BE2C (cell line): ENCODE data around the gene ADCY9.

Experiments
- DNase-seq: peaks from one replicate; pipeline ENCODE4 v3.0.0-alpha.2; 2020
- H3K27me3 ChIP-seq: fragments of 250-450 bp; sonication (Bioruptor Pico); 2 replicates; pipeline ENCODE4 v1.5.1; 2020; ENCODE audit warnings: mild to moderate bottlenecking
- H3K36me3 ChIP-seq: fragments of 250-450 bp; sonication (Bioruptor Pico); 2 replicates; pipeline ENCODE4 v1.5.1; 2020; ENCODE audit warnings: mild to moderate bottlenecking
- H3K4me1 ChIP-seq: fragments of 250-450 bp; sonication (Bioruptor Pico); 2 replicates; pipeline ENCODE4 v1.5.1; 2020
- H3K4me3 ChIP-seq: 2 replicates; pipeline ENCODE4 v1.5.1; 2011; ENCODE audit warnings: low read depth, low read length
- H3K9me3 ChIP-seq: fragments of 250-450 bp; sonication (Bioruptor Pico); 2 replicates; pipeline ENCODE4 v1.5.1; 2020
- TF ChIP-seq, protein P1 (sequence below): IDR thresholded peaks from 2 replicates; pipeline ENCODE4 v1.5.1; 2012; ENCODE audit warnings: mild to moderate bottlenecking, low read depth, low read length

ADCY9 gene

DNA sequence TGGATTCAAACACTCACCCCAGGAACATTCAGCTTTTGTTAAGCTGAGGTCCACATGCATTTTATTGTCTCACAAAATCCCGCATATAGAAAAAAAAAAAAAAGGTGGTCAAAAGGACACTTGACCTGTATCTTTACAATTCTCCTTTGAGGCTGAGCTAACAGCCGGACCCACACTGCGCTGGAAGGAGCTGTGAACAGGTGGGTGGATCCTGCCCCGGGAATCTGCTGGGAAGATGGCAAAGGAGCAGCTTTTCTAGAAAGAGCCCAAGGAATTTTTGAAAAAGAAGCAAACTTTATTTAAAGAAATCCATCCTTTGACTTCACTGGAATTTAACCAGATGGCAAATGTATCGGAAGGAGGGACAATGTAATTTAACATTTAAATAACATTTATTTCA, 108.1 kb downstream of the ADCY9 start:
- Histone ChIP-seq H3K36me3 (no peaks in the 10 kb centered on the region), H3K4me1 (no peaks in the 10 kb centered on the region), H3K4me3 (no peak overlapping the region), H3K9me3 (no peaks in the 10 kb centered on the region), H3K27me3 (no peaks in the 10 kb centered on the region)
- TF ChIP-seq, protein P1, sequence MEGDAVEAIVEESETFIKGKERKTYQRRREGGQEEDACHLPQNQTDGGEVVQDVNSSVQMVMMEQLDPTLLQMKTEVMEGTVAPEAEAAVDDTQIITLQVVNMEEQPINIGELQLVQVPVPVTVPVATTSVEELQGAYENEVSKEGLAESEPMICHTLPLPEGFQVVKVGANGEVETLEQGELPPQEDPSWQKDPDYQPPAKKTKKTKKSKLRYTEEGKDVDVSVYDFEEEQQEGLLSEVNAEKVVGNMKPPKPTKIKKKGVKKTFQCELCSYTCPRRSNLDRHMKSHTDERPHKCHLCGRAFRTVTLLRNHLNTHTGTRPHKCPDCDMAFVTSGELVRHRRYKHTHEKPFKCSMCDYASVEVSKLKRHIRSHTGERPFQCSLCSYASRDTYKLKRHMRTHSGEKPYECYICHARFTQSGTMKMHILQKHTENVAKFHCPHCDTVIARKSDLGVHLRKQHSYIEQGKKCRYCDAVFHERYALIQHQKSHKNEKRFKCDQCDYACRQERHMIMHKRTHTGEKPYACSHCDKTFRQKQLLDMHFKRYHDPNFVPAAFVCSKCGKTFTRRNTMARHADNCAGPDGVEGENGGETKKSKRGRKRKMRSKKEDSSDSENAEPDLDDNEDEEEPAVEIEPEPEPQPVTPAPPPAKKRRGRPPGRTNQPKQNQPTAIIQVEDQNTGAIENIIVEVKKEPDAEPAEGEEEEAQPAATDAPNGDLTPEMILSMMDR, result no peak
- no peak for DNase-seq

DNA sequence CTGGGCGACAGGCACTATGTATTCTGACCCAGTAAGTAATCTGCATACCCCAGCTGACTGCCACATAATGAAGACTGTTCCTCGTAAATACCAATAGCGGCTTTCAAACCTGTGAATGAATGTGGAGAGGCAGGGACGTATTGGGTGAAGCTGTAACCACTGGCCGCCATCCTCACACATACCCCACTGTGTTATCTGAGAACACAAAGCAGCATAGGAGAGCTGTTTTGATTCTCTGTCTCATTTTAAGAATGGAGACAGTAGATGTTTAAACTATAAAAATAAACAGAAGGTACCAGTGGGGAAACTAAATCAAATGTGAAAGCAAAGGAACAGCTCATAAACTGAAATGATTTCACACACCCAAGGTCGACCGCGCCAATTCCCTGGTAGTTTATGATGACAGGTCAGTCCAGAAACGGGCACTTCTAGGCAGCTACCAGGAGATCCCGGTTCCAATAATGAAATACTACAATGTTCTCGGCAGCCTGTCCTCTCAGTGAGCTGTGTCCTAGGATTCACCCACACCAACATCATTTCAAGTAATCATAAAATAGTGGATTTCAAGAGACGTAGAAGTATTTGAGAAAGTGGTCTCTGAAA, 109.7 kb downstream of the ADCY9 start:
- Histone ChIP-seq H3K36me3 (no peaks in the 10 kb centered on the region), H3K4me3 (no peak overlapping the region), H3K27me3 (no peaks in the 10 kb centered on the region), H3K9me3 (no peaks in the 10 kb centered on the region), H3K4me1 (no peaks in the 10 kb centered on the region)
- no peak for DNase-seq
- TF ChIP-seq, protein P1, result no peak

DNA sequence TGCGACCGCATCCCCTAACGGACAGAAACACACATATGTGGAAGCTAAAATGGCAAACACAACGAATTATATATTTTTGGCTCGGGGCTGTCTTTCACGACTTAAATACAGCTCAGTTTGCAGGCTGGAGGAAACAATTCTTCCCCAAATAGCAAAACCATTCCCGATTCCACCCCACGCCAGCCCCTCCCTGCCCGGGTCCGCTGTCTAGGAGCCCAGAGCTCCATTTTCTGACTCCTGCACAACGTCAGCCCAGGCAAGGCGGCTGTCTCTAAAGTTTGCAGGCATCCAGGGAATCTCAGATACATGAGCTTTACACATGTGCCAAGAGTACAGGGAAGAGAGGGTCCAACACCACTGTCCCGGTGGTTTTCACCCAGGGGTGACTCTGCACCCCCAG, 110.5 kb downstream of the ADCY9 start:
- H3K9me3 ChIP-seq, result no peaks in the 10 kb centered on the region
- DNase-seq, result no peak
- TF ChIP-seq, protein P1, result no peak
- no peaks in the 10 kb centered on the region for H3K4me1 ChIP-seq
- no peak overlapping the region for H3K4me3 ChIP-seq
- H3K36me3 ChIP-seq, result no peaks in the 10 kb centered on the region
- no peaks in the 10 kb centered on the region for H3K27me3 ChIP-seq

DNA sequence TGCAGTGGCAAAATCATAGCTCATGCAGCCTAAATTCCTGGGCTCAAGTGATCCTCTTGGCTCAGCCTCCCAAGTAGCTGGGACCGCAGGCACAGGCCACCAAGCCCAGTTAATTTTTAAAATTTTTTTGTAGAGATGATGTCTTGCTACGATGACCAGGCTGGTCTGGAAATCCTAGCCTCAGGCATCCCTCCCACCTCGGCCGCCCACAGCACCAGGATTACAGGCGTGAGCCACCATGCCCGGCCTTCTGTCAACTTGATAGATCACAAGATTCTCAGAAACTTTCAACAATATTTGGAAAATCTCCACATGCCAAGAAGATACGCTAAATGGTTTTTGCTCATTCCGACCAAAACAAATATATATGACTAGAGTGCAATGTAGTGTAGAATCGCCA, 111.0 kb downstream of the ADCY9 start:
- Histone ChIP-seq H3K4me1 (no peaks in the 10 kb centered on the region), H3K4me3 (no peak overlapping the region), H3K9me3 (no peaks in the 10 kb centered on the region), H3K36me3 (no peaks in the 10 kb centered on the region), H3K27me3 (no peaks in the 10 kb centered on the region)
- TF ChIP-seq, protein P1, result no peak
- no peak for DNase-seq

DNA sequence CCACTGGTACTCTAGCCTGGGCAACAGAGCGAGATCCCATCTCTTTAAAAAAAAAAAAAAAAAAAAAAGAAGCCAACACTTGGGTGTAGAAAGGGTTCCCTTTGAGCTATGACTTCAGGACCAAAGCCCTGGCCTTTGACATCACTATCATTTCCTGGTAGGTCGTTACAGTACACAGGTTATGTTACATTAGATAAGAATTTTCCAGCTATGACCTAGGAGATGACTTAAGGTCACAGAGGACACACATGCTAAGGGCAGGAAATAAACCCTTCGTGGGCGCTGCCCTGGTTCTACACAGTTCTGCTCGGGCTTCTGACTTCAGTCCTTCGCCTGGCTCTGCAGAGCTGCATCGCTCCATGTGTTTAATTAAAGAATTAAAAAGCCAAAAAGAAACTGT, 112.0 kb downstream of the ADCY9 start:
- H3K36me3 ChIP-seq, result no peaks in the 10 kb centered on the region

GRCh38 chr16:4003576-4003975, 112.7 kb downstream of the ADCY9 start:
- Histone ChIP-seq H3K9me3 (no peaks in the 10 kb centered on the region), H3K27me3 (no peaks in the 10 kb centered on the region), H3K4me1 (peaks cover 3% of the 10 kb centered on the region; the same call in 1 of the 2 replicates), H3K4me3 (no peak overlapping the region), H3K36me3 (no peaks in the 10 kb centered on the region)
- TF ChIP-seq, protein P1, result no peak
- DNase-seq, result no peak

More for the DNA sequence above, 112.0 kb downstream of the ADCY9 start:
- no peaks in the 10 kb centered on the region for H3K9me3 ChIP-seq
- no peak for DNase-seq
- peaks cover 3% of the 10 kb centered on the region; the same call in 1 of the 2 replicates for H3K4me1 ChIP-seq
- no peaks in the 10 kb centered on the region for H3K27me3 ChIP-seq
- no peak overlapping the region for H3K4me3 ChIP-seq
- TF ChIP-seq, protein P1, result no peak
